ENCODE results near the gene FOXA1. TPM values are rescaled to one million over a fixed set of nuclear protein-coding genes. Genes with fewer than 3 reads are reported as not detected.

Gene FOXA1
- total and polyA plus RNA-seq, 2 donors (not counting 1 experiment from before 2014, with no cell fraction given): under 0.01 to 0.03 TPM

DNA sequence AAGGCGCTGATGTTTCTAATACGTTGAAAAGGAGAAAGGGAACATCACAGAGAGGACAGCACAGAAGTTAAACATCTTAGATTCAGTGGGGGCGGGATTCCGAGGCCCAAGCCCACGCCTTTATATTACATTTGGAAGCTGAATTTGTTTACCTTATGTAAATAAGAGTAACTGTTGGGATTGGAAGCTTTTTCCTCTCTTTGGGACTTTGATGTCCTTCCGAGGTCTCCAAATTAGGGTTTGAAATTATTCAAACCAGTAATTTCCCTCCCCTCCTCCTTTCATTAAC is 6.4 kb downstream of the FOXA1 start:
- no peaks in the 10 kb centered on the region for H4K20me1 ChIP-seq (ENCODE audit: control insufficient read depth, extremely low read depth, insufficient read depth, low read length)
- H3K9ac ChIP-seq (ENCODE audit: insufficient read depth, low read length): no peak overlapping the region
- H2AFZ ChIP-seq (ENCODE audit: low read length): no peak overlapping the region
- peaks cover 90% of the 10 kb centered on the region for H3K27me3 ChIP-seq (ENCODE audit: control insufficient read depth, insufficient read depth, low read length)
- H3K4me3 ChIP-seq (replicated peaks in 1 of 4; ENCODE audit: control extremely low read depth in 1 of 4, insufficient read depth in 1 of 4, low read depth in 3 of 4, low read length in 4 of 4): no peak overlapping the region
- H3K36me3 ChIP-seq (ENCODE audit: control insufficient read depth, insufficient read depth, low read length): no peaks in the 10 kb centered on the region
- no peaks in the 10 kb centered on the region for H3K4me1 ChIP-seq (ENCODE audit: control insufficient read depth, extremely low read depth, insufficient read depth, low read length)
- no peak overlapping the region for H3K4me2 ChIP-seq (ENCODE audit: extremely low read depth, insufficient read depth, low read length)
- H3K27ac ChIP-seq (ENCODE audit: insufficient read depth, low read length): no peak overlapping the region
- H3K79me2 ChIP-seq (ENCODE audit: control insufficient read depth, insufficient read depth, low read length): no peaks in the 10 kb centered on the region
- peak; percentile 42 for TF ChIP-seq EZH2 (IDR thresholded peaks at IDR 0.05; ENCODE audit: low read length, missing control alignments)
- TF ChIP-seq, protein P1, sequence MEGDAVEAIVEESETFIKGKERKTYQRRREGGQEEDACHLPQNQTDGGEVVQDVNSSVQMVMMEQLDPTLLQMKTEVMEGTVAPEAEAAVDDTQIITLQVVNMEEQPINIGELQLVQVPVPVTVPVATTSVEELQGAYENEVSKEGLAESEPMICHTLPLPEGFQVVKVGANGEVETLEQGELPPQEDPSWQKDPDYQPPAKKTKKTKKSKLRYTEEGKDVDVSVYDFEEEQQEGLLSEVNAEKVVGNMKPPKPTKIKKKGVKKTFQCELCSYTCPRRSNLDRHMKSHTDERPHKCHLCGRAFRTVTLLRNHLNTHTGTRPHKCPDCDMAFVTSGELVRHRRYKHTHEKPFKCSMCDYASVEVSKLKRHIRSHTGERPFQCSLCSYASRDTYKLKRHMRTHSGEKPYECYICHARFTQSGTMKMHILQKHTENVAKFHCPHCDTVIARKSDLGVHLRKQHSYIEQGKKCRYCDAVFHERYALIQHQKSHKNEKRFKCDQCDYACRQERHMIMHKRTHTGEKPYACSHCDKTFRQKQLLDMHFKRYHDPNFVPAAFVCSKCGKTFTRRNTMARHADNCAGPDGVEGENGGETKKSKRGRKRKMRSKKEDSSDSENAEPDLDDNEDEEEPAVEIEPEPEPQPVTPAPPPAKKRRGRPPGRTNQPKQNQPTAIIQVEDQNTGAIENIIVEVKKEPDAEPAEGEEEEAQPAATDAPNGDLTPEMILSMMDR (conservative IDR thresholded peaks at IDR 0.05 in 1 of 2, IDR thresholded peaks at IDR 0.05 in 1 of 2; ENCODE audit: low read depth in 1 of 2, low read length in 2 of 2): no peak
- DNase-seq (ENCODE audit: low read depth in 2 of 2): no peak
- H3K9me3 ChIP-seq (ENCODE audit: control insufficient read depth, insufficient read depth, low read depth, low read length): no peaks in the 10 kb centered on the region

DNA sequence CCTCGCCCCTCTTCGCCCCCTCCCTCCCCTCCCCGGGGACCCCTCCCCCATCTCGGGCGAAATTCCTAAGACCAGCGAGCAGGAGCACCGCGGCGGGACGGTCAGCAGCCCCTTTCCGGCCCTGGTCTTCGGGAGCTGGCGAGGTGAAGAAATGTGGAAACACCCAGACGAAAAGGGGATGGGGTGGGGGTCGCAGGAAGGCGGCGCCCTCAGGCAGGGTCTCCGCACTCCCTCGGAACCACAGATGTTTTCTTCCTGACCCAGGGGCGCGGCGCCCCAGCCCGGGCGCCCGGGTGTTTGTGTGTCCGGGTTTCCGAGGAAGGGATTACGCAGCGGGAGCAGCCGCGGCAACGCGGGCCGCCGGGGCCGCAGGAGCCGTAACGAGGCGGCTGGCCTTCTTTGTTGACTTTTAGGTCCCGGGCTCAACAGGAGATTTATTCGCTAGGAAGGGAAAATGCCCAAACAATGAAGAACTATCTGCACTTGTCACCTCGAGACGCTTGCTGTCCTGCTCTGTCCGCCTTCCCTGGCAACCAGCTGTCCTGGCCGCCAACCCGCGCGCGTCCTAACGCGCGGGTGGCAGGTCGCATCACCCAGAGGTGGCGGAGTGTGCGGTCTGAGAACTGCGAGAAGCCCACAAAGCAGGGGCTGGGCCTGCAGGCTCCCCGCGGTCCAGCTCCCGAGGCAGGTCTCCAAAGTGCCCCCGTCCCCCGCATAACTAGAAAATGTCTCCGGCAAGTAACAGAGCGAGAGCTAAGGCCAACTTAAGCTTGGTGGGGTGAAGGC is 7.0 kb downstream of the FOXA1 start:
- no peak overlapping the region for H3K4me3 ChIP-seq (replicated peaks in 1 of 4; ENCODE audit: control extremely low read depth in 1 of 4, insufficient read depth in 1 of 4, low read depth in 3 of 4, low read length in 4 of 4)
- H4K20me1 ChIP-seq (ENCODE audit: control insufficient read depth, extremely low read depth, insufficient read depth, low read length): no peaks in the 10 kb centered on the region
- H3K36me3 ChIP-seq (ENCODE audit: control insufficient read depth, insufficient read depth, low read length): no peaks in the 10 kb centered on the region
- no peak overlapping the region for H3K27ac ChIP-seq (ENCODE audit: insufficient read depth, low read length)
- no peaks in the 10 kb centered on the region for H3K4me1 ChIP-seq (ENCODE audit: control insufficient read depth, extremely low read depth, insufficient read depth, low read length)
- no peaks in the 10 kb centered on the region for H3K79me2 ChIP-seq (ENCODE audit: control insufficient read depth, insufficient read depth, low read length)
- peak; percentile 90 for TF ChIP-seq EZH2 (IDR thresholded peaks at IDR 0.05; ENCODE audit: low read length, missing control alignments)
- TF ChIP-seq, protein P1 (conservative IDR thresholded peaks at IDR 0.05 in 1 of 2, IDR thresholded peaks at IDR 0.05 in 1 of 2; ENCODE audit: low read depth in 1 of 2, low read length in 2 of 2): no peak
- H3K9me3 ChIP-seq (ENCODE audit: control insufficient read depth, insufficient read depth, low read depth, low read length): no peaks in the 10 kb centered on the region
- H2AFZ ChIP-seq (ENCODE audit: low read length): no peak overlapping the region
- no peak overlapping the region for H3K9ac ChIP-seq (ENCODE audit: insufficient read depth, low read length)
- H3K27me3 ChIP-seq (ENCODE audit: control insufficient read depth, insufficient read depth, low read length): peaks cover 91% of the 10 kb centered on the region
- H3K4me2 ChIP-seq (ENCODE audit: extremely low read depth, insufficient read depth, low read length): no peak overlapping the region
- DNase-seq (ENCODE audit: low read depth in 2 of 2): no peak

DNA sequence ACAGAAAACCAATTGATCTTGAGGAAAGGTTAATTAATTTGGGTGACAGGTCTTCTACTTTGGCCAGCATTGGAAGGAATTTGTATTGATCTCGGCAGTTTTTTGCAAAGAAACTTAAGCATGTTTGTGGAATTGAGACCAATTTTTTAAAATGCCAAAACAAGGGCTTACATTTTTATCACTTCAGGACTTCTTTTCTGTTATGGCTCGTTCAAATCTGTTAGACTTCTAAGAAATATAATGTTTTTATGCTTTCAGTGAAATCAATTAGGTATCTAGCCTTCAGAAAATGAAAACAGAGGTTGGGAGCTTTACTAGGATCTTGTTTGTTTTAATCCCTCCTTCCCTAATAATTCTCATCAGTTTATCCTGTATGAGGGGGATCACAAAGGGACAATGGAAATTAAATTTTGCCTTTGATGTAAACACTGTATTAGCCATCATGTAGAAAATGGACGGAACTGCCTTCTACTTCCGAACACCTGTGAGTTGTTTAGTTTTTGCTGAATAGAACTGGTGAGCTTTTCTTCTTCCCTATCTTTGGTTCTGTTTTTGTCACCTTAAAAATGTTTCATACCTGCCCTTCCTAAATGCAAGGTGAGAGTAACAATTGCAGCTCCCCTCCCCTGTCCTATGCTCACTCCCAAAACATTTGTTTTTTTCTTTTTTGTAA is 7.8 kb downstream of the FOXA1 start:
- Histone ChIP-seq H3K27ac (ENCODE audit: insufficient read depth, low read length) (no peak overlapping the region), H3K9ac (ENCODE audit: insufficient read depth, low read length) (no peak overlapping the region), H3K4me2 (ENCODE audit: extremely low read depth, insufficient read depth, low read length) (no peak overlapping the region), H3K27me3 (ENCODE audit: control insufficient read depth, insufficient read depth, low read length) (peaks cover 83% of the 10 kb centered on the region), H3K79me2 (ENCODE audit: control insufficient read depth, insufficient read depth, low read length) (no peaks in the 10 kb centered on the region), H2AFZ (ENCODE audit: low read length) (no peak overlapping the region), H3K36me3 (ENCODE audit: control insufficient read depth, insufficient read depth, low read length) (no peaks in the 10 kb centered on the region), H3K4me1 (ENCODE audit: control insufficient read depth, extremely low read depth, insufficient read depth, low read length) (no peaks in the 10 kb centered on the region), H3K4me3 (replicated peaks in 1 of 4; ENCODE audit: control extremely low read depth in 1 of 4, insufficient read depth in 1 of 4, low read depth in 3 of 4, low read length in 4 of 4) (no peak overlapping the region), H4K20me1 (ENCODE audit: control insufficient read depth, extremely low read depth, insufficient read depth, low read length) (no peaks in the 10 kb centered on the region), H3K9me3 (ENCODE audit: control insufficient read depth, insufficient read depth, low read depth, low read length) (no peaks in the 10 kb centered on the region)
- no peak for DNase-seq (ENCODE audit: low read depth in 2 of 2)
- TF ChIP-seq, protein P1 (conservative IDR thresholded peaks at IDR 0.05 in 1 of 2, IDR thresholded peaks at IDR 0.05 in 1 of 2; ENCODE audit: low read depth in 1 of 2, low read length in 2 of 2): no peak
- peak; percentile 52 for TF ChIP-seq EZH2 (IDR thresholded peaks at IDR 0.05; ENCODE audit: low read length, missing control alignments)
